GM12878 (cell line): Measurements from ENCODE around the gene LTK. TPM values are rescaled to one million over a fixed set of nuclear protein-coding genes. Genes with fewer than 3 reads are reported as not detected.
A peak's percentile ranks its signal among the peaks of the same experiment; 100 is the strongest.

Source experiments
- POLR2AphosphoS5 ChIP-seq: IDR thresholded peaks from 2 replicates; pipeline ENCODE4 v1.6.1; 2011; ENCODE audit warnings: mild to moderate bottlenecking, low read length, inconsistent platforms
- RBBP5 ChIP-seq: fragments of 200-600 bp; sonication (generic); conservative IDR thresholded peaks from 2 replicates; pipeline ENCODE4 v1.6.1; 2016
- RUNX3 ChIP-seq: IDR thresholded peaks from 2 replicates; pipeline ENCODE4 v1.6.1; 2012; ENCODE audit warnings: low read length, inconsistent platforms
- SREBF1 ChIP-seq: IDR thresholded peaks from 2 replicates; pipeline ENCODE4 v1.6.1; 2012; ENCODE audit warnings: mild to moderate bottlenecking, low read length
- ZBED1 ChIP-seq: IDR thresholded peaks from 2 replicates; pipeline ENCODE4 v1.6.1; 2016; ENCODE audit warnings: borderline replicate concordance
- polyA plus RNA-seq, 11 experiments: library from polyadenylated mRNA; depleted of rRNA in 4 of 11; unstranded in 6 of 11; stranded (reverse) in 5 of 11; fragments of >200 nt; fragmentation: Nextera tagmentation in 4 of 11; fragmentation: Illumina TruSeq in 1 of 11; extraction: Ambion mirVana in 4 of 11; extraction: Trizol in 1 of 11; gene quantifications; 1 replicate in 1 of 11; 2 replicates in 10 of 11; pipeline versions ENCODE4 v1.2.1 to v1.2.3, GENCODE V29; 2011 to 2016; ENCODE audit warnings: inconsistent platforms in 2 of 11, missing spikeins in 2 of 11, low read depth in 1 of 11
- total RNA-seq, 4 experiments: library from RNA; depleted of rRNA in 3 of 4; stranded (reverse); fragments of >200 nt in 3 of 4; fragmentation: Illumina TruSeq in 1 of 4; extraction: Trizol in 1 of 4; gene quantifications; 2 replicates each; pipeline versions ENCODE4 v1.2.1 to v1.2.3, GENCODE V29; 2013 to 2021
- TF ChIP-seq, protein P1 (sequence below): fragments of 450-650 bp; IDR thresholded peaks from 2 replicates; pipeline ENCODE4 v1.6.1; 2017; ENCODE audit warnings: mild to moderate bottlenecking, moderate library complexity
- TF ChIP-seq, protein P2 (sequence below): fragments of 450-650 bp; IDR thresholded peaks from 2 replicates; pipeline ENCODE4 v1.6.1; 2017; ENCODE audit warnings: mild to moderate bottlenecking, moderate library complexity
- TF ChIP-seq, protein P3 (sequence below): fragments of 450-650 bp; IDR thresholded peaks from 2 replicates; pipeline ENCODE4 v1.6.1; 2017; ENCODE audit warnings: low read depth, mild to moderate bottlenecking, moderate library complexity

Gene LTK
- total and polyA plus RNA-seq, 10 of the 15 experiments (the other 5 are each of a cell fraction or from before 2014, with no cell fraction given): 0.07 to 0.80 (median 0.20) TPM; not detected in 1

DNA sequence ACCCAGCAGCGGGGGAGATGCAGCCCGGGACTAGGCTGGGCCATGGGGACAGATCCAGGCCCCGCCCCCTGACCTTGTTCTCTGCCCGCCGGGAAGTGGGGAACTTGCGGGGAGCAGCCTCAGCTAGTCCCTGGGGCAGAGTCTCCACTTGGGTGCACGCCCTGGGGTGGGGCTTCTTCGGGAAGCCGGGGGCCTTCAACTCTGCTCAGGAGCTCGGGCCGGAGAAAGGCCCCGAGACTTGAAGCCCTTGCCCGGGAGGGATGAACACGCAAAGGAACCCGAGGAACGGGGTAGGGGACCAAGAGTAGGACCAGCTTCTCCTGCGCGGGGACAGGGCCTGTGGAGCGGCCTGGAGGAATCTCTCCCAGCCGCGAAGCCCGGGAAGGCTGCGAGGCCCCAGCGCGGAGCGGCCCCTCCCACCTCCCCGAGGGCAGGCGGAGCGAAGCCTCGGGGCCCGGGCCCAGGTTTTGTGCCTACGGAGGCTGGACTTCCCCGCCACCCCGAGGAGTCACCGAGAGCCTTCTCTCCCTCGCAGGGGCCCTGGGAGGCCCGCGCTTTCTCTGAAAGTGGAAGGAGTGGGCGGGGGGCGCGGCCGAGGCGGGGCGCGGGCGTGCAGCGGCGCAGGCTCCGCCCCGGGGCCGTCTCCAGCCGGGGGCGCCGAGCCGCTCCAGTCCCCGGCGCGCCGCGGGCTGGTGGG, 20.3 kb downstream of the LTK start, which contains the start of gene ITPKA (continued):
- TF ChIP-seq POLR2AphosphoS5 (peak; percentile 45; the same call in 1 of the 2 replicates), RUNX3 (no peak), RBBP5 (no peak), ZBED1 (no peak), SREBF1 (no peak)
- TF ChIP-seq, protein P1, sequence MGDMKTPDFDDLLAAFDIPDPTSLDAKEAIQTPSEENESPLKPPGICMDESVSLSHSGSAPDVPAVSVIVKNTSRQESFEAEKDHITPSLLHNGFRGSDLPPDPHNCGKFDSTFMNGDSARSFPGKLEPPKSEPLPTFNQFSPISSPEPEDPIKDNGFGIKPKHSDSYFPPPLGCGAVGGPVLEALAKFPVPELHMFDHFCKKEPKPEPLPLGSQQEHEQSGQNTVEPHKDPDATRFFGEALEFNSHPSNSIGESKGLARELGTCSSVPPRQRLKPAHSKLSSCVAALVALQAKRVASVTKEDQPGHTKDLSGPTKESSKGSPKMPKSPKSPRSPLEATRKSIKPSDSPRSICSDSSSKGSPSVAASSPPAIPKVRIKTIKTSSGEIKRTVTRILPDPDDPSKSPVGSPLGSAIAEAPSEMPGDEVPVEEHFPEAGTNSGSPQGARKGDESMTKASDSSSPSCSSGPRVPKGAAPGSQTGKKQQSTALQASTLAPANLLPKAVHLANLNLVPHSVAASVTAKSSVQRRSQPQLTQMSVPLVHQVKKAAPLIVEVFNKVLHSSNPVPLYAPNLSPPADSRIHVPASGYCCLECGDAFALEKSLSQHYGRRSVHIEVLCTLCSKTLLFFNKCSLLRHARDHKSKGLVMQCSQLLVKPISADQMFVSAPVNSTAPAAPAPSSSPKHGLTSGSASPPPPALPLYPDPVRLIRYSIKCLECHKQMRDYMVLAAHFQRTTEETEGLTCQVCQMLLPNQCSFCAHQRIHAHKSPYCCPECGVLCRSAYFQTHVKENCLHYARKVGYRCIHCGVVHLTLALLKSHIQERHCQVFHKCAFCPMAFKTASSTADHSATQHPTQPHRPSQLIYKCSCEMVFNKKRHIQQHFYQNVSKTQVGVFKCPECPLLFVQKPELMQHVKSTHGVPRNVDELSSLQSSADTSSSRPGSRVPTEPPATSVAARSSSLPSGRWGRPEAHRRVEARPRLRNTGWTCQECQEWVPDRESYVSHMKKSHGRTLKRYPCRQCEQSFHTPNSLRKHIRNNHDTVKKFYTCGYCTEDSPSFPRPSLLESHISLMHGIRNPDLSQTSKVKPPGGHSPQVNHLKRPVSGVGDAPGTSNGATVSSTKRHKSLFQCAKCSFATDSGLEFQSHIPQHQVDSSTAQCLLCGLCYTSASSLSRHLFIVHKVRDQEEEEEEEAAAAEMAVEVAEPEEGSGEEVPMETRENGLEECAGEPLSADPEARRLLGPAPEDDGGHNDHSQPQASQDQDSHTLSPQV: no peak
- TF ChIP-seq, protein P2, sequence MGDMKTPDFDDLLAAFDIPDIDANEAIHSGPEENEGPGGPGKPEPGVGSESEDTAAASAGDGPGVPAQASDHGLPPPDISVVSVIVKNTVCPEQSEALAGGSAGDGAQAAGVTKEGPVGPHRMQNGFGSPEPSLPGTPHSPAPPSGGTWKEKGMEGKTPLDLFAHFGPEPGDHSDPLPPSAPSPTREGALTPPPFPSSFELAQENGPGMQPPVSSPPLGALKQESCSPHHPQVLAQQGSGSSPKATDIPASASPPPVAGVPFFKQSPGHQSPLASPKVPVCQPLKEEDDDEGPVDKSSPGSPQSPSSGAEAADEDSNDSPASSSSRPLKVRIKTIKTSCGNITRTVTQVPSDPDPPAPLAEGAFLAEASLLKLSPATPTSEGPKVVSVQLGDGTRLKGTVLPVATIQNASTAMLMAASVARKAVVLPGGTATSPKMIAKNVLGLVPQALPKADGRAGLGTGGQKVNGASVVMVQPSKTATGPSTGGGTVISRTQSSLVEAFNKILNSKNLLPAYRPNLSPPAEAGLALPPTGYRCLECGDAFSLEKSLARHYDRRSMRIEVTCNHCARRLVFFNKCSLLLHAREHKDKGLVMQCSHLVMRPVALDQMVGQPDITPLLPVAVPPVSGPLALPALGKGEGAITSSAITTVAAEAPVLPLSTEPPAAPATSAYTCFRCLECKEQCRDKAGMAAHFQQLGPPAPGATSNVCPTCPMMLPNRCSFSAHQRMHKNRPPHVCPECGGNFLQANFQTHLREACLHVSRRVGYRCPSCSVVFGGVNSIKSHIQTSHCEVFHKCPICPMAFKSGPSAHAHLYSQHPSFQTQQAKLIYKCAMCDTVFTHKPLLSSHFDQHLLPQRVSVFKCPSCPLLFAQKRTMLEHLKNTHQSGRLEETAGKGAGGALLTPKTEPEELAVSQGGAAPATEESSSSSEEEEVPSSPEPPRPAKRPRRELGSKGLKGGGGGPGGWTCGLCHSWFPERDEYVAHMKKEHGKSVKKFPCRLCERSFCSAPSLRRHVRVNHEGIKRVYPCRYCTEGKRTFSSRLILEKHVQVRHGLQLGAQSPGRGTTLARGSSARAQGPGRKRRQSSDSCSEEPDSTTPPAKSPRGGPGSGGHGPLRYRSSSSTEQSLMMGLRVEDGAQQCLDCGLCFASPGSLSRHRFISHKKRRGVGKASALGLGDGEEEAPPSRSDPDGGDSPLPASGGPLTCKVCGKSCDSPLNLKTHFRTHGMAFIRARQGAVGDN: 0 out of 2 replicates have a peak, but pooled peaks have one; percentile 14
- TF ChIP-seq, protein P3, sequence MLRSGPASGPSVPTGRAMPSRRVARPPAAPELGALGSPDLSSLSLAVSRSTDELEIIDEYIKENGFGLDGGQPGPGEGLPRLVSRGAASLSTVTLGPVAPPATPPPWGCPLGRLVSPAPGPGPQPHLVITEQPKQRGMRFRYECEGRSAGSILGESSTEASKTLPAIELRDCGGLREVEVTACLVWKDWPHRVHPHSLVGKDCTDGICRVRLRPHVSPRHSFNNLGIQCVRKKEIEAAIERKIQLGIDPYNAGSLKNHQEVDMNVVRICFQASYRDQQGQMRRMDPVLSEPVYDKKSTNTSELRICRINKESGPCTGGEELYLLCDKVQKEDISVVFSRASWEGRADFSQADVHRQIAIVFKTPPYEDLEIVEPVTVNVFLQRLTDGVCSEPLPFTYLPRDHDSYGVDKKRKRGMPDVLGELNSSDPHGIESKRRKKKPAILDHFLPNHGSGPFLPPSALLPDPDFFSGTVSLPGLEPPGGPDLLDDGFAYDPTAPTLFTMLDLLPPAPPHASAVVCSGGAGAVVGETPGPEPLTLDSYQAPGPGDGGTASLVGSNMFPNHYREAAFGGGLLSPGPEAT: peak; percentile 69
